A549 (cell line): ENCODE results near the gene TSSC4. TPM values are rescaled to one million over a fixed set of nuclear protein-coding genes. Genes with fewer than 3 reads are reported as not detected.

Experiments used
- ATAC-seq, 2 experiments: fragments of 200-7000 bp in 1 of 2; fragments of >200 bp in 1 of 2; cut with Nextera tagmentation in 1 of 2; cut with Tn5 transposase in 1 of 2; 3 replicates each; pipeline versions ENCODE4 v1.8.0 to v1.9.1; 2018 to 2020; ENCODE audit warnings: mild to moderate bottlenecking in 1 of 2, moderate library complexity in 1 of 2
- CTCF ChIA-PET: fragments of 300-600 bp; sonication (Branson Sonifier 250); formaldehyde crosslinking; extraction: SDS; loops from one replicate; lab custom pipeline; 2021; ENCODE audit warnings: antibody characterized with exemption, inconsistent platforms; lab: Yijun Ruan, JAX
- POLR2A ChIA-PET: fragments of 350-600 bp; formaldehyde crosslinking; extraction: SDS; loops from one replicate; lab custom pipeline; 2021; ENCODE audit warnings: antibody characterized with exemption, inconsistent platforms; lab: Yijun Ruan, JAX
- DNase-seq, 2 experiments: peaks; one replicate each; pipeline versions ENCODE4 v3.0.0 to v3.0.0-alpha.2; 2011 to 2016; ENCODE audit warnings: low read depth in 1 of 2, low spot score in 1 of 2
- FAIRE-seq: peaks from 2 replicates; lab custom pipeline; 2011; peaks lifted over from hg19 to GRCh38; lab: Jason Lieb, UNC
- H3K27ac ChIP-seq, 2 experiments: fragments of >200 bp; sonication (Bioruptor Twin); formaldehyde crosslinking; 3 replicates each; pipeline ENCODE4 v1.5.1; 2016 to 2017
- H3K4me1 ChIP-seq: fragments of >200 bp; sonication (Bioruptor Twin); formaldehyde crosslinking; 3 replicates; pipeline ENCODE4 v1.6.1; 2016
- H3K4me2 ChIP-seq: fragments of >200 bp; sonication (Bioruptor Twin); formaldehyde crosslinking; 3 replicates; pipeline ENCODE4 v1.6.1; 2016
- H3K4me3 ChIP-seq: fragments of >200 bp; sonication (Bioruptor Twin); formaldehyde crosslinking; 3 replicates; pipeline ENCODE4 v1.5.1; 2016
- H3K9me3 ChIP-seq: fragments of >200 bp; sonication (Bioruptor Twin); formaldehyde crosslinking; 3 replicates; pipeline ENCODE4 v1.6.1; 2016
- BCL3 ChIP-seq: fragments of >200 bp; sonication (Bioruptor Twin); formaldehyde crosslinking; IDR thresholded peaks from 3 replicates; pipeline ENCODE4 v1.6.1; 2016
- CBX2 ChIP-seq: fragments of 200-600 bp; sonication (generic); IDR thresholded peaks from 2 replicates; pipeline ENCODE4 v1.6.1; 2016; ENCODE audit warnings: low read depth, mild to moderate bottlenecking, borderline replicate concordance
- CTCF ChIP-seq: fragments of >200 bp; sonication (Bioruptor Twin); formaldehyde crosslinking; IDR thresholded peaks from 3 replicates; pipeline ENCODE4 v1.5.1; 2016
- EHF ChIP-seq: fragments of 250-450 bp; sonication (Bioruptor Pico); IDR thresholded peaks from 2 replicates; pipeline ENCODE4 v1.5.0; 2020; ENCODE audit warnings: mild to moderate bottlenecking
- EP300 ChIP-seq, 2 experiments: fragments of >200 bp; sonication (Bioruptor Twin); formaldehyde crosslinking; IDR thresholded peaks; 2 replicates in 1 of 2; 3 replicates in 1 of 2; pipeline ENCODE4 v1.6.1; 2016 to 2017
- FOSL2 ChIP-seq, 2 experiments: fragments of 450-650 bp in 1 of 2; fragments of >200 bp in 1 of 2; sonication (Bioruptor Twin) in 1 of 2; formaldehyde crosslinking; IDR thresholded peaks; 2 replicates each; pipeline versions ENCODE4 v1.5.0 to v1.6.1; 2016 to 2020; ENCODE audit warnings: mild to moderate bottlenecking in 1 of 2, moderate library complexity in 1 of 2
- HDAC2 ChIP-seq: fragments of 200-600 bp; sonication (generic); IDR thresholded peaks from 2 replicates; pipeline ENCODE4 v1.6.1; 2016
- HEYL ChIP-seq: fragments of 250-450 bp; sonication (Bioruptor Pico); IDR thresholded peaks from 2 replicates; pipeline ENCODE4 v1.8.0; 2021; ENCODE audit warnings: mild to moderate bottlenecking, moderate library complexity
- JUN ChIP-seq, 2 experiments: fragments of >200 bp; sonication (Bioruptor Twin); formaldehyde crosslinking; IDR thresholded peaks; 2 replicates in 1 of 2; 3 replicates in 1 of 2; pipeline ENCODE4 v1.6.1; 2016 to 2017
- JUNB ChIP-seq: fragments of >200 bp; sonication (Bioruptor Twin); formaldehyde crosslinking; IDR thresholded peaks from 2 replicates; pipeline ENCODE4 v1.6.1; 2016
- KDM5A ChIP-seq: fragments of 200-600 bp; sonication (generic); IDR thresholded peaks from 2 replicates; pipeline ENCODE4 v1.6.1; 2016; ENCODE audit warnings: antibody characterized with exemption, mild to moderate bottlenecking
- MAFK ChIP-seq: fragments of 450-650 bp; IDR thresholded peaks from 2 replicates; pipeline ENCODE4 v1.6.1; 2014; ENCODE audit not compliant: partially characterized antibody
- NFE2L2 ChIP-seq: fragments of 150-350 bp; conservative IDR thresholded peaks from 2 replicates; pipeline ENCODE4 v1.6.1; 2014; ENCODE audit warnings: low read length
- PBX3 ChIP-seq: IDR thresholded peaks from 2 replicates; pipeline ENCODE4 v1.6.1; 2012
- POLR2AphosphoS2 ChIP-seq: conservative IDR thresholded peaks from 2 replicates; pipeline ENCODE4 v1.6.1; 2012; ENCODE audit warnings: low read length, improper control_type of control experiment, inconsistent platforms
- RARB ChIP-seq: fragments of 250-450 bp; sonication (Bioruptor Pico); IDR thresholded peaks from 2 replicates; pipeline ENCODE4 v1.8.0; 2021; ENCODE audit warnings: mild to moderate bottlenecking, moderate library complexity
- RFX5 ChIP-seq: fragments of 450-650 bp; IDR thresholded peaks from 2 replicates; pipeline ENCODE4 v1.7.1; 2014; ENCODE audit warnings: antibody characterized with exemption, mild to moderate bottlenecking, moderate library complexity
- RNF2 ChIP-seq: fragments of 200-600 bp; sonication (generic); IDR thresholded peaks from 2 replicates; pipeline ENCODE4 v1.6.1; 2016; ENCODE audit warnings: low read depth, mild to moderate bottlenecking, antibody characterized with exemption, moderate library complexity, borderline replicate concordance
- SREBF2 ChIP-seq: fragments of 450-650 bp; IDR thresholded peaks from 2 replicates; pipeline ENCODE4 v1.6.1; 2014; ENCODE audit warnings: mild to moderate bottlenecking, moderate library complexity
- TP53 ChIP-seq: fragments of 250-450 bp; sonication (Bioruptor Pico); IDR thresholded peaks from 2 replicates; pipeline ENCODE4 v1.5.0; 2021; ENCODE audit warnings: mild to moderate bottlenecking, moderate library complexity
- ZNF302 ChIP-seq: fragments of 250-450 bp; sonication (Bioruptor Pico); IDR thresholded peaks from 2 replicates; pipeline ENCODE4 v1.9.0; 2021; ENCODE audit warnings: inconsistent platforms, mild to moderate bottlenecking, moderate library complexity
- ZSCAN20 ChIP-seq: fragments of 250-450 bp; sonication (Bioruptor Pico); IDR thresholded peaks from 2 replicates; pipeline ENCODE4 v1.8.0; 2022; ENCODE audit warnings: mild to moderate bottlenecking, moderate library complexity
- WGBS: methylation state at CpG from one replicate; pipeline ENCODE4 v1.1.6; 2017; ENCODE audit errors: missing lambda C conversion rate; 5-methylcytosine and 5-hydroxymethylcytosine counted together
- polyA plus RNA-seq, 4 experiments: library from polyadenylated mRNA; depleted of rRNA in 3 of 4; stranded (reverse); fragments of >200 nt; fragmentation: RNase III in 1 of 4; extraction: RNeasy Plus Mini Kit Qiagen cat#74134 plus additional on column Dnase treatment in 1 of 4; gene quantifications; 2 replicates in 3 of 4; 3 replicates in 1 of 4; pipeline ENCODE4 v1.2.3, GENCODE V29; 2011 to 2017
- TF ChIP-seq, protein P1 (sequence below): IDR thresholded peaks from 2 replicates; pipeline ENCODE4 v1.6.1; 2012; ENCODE audit warnings: low read depth, borderline replicate concordance

Gene TSSC4
- polyA plus RNA-seq, 2 of the 4 experiments (the other 2 are of a cell fraction): 21.8 to 45.5 TPM

DNA sequence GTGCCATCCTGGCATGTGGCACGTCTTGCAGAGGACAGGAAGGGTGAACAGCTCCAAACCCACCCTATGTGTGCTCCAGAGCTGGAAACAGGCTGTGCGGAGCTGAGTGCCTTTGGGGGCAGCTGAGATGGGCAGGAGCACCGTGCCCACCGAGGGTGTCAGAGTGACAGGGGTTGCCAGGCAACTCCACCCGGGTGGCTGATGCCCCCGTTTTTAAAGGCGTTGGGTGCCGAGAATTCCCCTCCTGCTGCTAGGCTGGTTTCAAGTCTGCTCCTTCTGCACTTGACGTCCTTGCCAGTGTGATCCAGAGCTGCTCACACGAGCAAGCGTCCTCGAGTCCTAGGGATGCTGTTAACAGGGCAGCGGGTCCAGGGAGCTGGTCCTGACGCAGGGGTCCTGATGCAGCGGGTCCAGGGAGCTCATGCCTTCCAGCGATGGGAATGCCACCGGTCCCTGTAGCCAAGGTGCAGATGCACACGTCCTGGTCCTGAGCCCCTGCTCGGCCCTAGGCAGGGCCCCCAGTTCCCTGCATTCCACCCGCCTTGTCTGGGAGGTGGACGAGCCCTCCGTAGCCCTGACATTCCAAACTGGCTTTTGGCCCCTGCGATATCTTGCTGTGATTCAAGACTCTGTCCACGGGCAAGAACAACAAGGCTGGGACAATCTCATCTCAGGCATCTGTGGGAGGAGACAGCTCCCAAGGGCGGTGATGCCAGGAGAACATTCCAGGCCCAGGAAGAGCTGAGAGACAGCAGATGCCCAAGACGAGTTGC, 49.2 kb downstream of the TSSC4 start:
- Histone ChIP-seq H3K4me1 (no peaks in the 10 kb centered on the region), H3K9me3 (no peaks in the 10 kb centered on the region), H3K4me2 (no peak overlapping the region), H3K4me3 (no peak overlapping the region), H3K27ac (no peak overlapping the region)
- ChIA-PET POLR2A (no interaction called here), CTCF (interaction anchor here (0.7 to 2.8 kb wide), 6 partner anchors 9 to 151 kb away, joined by 3 to 15 read pairs (median 3); no protein-coding TSS in a partner anchor)
- TF ChIP-seq BCL3: no peak
- no peak for TF ChIP-seq HEYL (CRISPR knock-in tag)
- TF ChIP-seq NFE2L2: no peak
- no peak for TF ChIP-seq JUNB
- no peak for TF ChIP-seq MAFK
- TF ChIP-seq ZNF302 (CRISPR knock-in tag): no peak
- TF ChIP-seq HDAC2: no peak
- no peak for TF ChIP-seq FOSL2 (IDR thresholded peaks at IDR 0.05)
- no peak for TF ChIP-seq FOSL2 (CRISPR knock-in tag; IDR thresholded peaks at IDR 0.05)
- TF ChIP-seq EP300 (IDR thresholded peaks at IDR 0.05): no peak
- TF ChIP-seq, protein P1, sequence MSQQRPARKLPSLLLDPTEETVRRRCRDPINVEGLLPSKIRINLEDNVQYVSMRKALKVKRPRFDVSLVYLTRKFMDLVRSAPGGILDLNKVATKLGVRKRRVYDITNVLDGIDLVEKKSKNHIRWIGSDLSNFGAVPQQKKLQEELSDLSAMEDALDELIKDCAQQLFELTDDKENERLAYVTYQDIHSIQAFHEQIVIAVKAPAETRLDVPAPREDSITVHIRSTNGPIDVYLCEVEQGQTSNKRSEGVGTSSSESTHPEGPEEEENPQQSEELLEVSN: no peak
- TF ChIP-seq ZSCAN20: no peak
- TF ChIP-seq EHF (CRISPR knock-in tag): no peak
- TF ChIP-seq KDM5A: no peak
- TF ChIP-seq JUN (IDR thresholded peaks at IDR 0.05): no peak
- TF ChIP-seq RFX5: no peak
- no peak for TF ChIP-seq RNF2
- TF ChIP-seq SREBF2: no peak
- no peak for FAIRE-seq
- no peak for ATAC-seq
- 34% methylated on average over 14 of the region's 26 CpGs for WGBS
- no peak for DNase-seq

GRCh38 chr11:2450321-2451041, 49.9 kb downstream of the TSSC4 start:
- Histone ChIP-seq H3K4me2 (no peak overlapping the region), H3K4me1 (no peaks in the 10 kb centered on the region), H3K4me3 (no peak overlapping the region), H3K9me3 (no peaks in the 10 kb centered on the region), H3K27ac (no peak overlapping the region)
- FAIRE-seq (no peak), DNase-seq (no peak)
- 66% methylated on average over 16 of the region's 19 CpGs for WGBS
- CTCF ChIA-PET: interaction anchor here (0.7 to 2.8 kb wide), 4 partner anchors 8 to 152 kb away, joined by 3 to 15 read pairs (median 3); no protein-coding TSS in a partner anchor
- TF ChIP-seq CTCF (no peak), NFE2L2 (no peak), CBX2 (no peak), PBX3 (no peak), TP53 (no peak), POLR2AphosphoS2 (no peak), FOSL2 (IDR thresholded peaks at IDR 0.05) (no peak), FOSL2 (CRISPR knock-in tag; IDR thresholded peaks at IDR 0.05) (no peak), RARB (CRISPR knock-in tag) (no peak)
- TF ChIP-seq, all 56 proteins: peak for 0
- POLR2A ChIA-PET: no interaction called here
- no peak for ATAC-seq
